IMR-90 (cell line): ENCODE measurements around the gene PRDX5. TPM values are rescaled to one million over a fixed set of nuclear protein-coding genes. Genes with fewer than 3 reads are reported as not detected.

Experiments
- ATAC-seq: fragments of 200-7000 bp; cut with Tn5 transposase; 2 replicates; pipeline ENCODE4 v1.9.1; 2020; ENCODE audit warnings: low read depth, mild to moderate bottlenecking, moderate library complexity
- BruUV-seq: library from RNA; stranded (reverse); fragments of 400-500 nt; replicated peaks from 2 replicates; lab custom pipeline; 2021; lab: Mats Ljungman, UMichigan
- CTCF ChIA-PET: fragments of 300-600 bp; formaldehyde crosslinking; extraction: SDS; loops from one replicate; lab custom pipeline; 2021; ENCODE audit warnings: antibody characterized with exemption; lab: Yijun Ruan, JAX
- POLR2A ChIA-PET: fragments of 300-600 bp; sonication (Branson Sonifier 250); formaldehyde crosslinking; loops from one replicate; lab custom pipeline; 2022; ENCODE audit warnings: antibody characterized with exemption; ENCODE audit not compliant: unreplicated experiment; lab: Charles Lee
- DNase-seq: peaks from one replicate; pipeline ENCODE4 v3.0.0; 2013
- H2AFZ ChIP-seq: replicated peaks from 2 replicates; pipeline ENCODE3; 2013; ENCODE audit warnings: low read length, mild to moderate bottlenecking; ENCODE audit not compliant: poor library complexity
- H2AK5ac ChIP-seq: 2 replicates; pipeline ENCODE4 v1.6.1; 2013; ENCODE audit warnings: low read depth, low read length, inconsistent platforms
- H2AK9ac ChIP-seq: replicated peaks from 2 replicates; pipeline ENCODE3; 2013; ENCODE audit warnings: mild to moderate bottlenecking, low read depth, low read length, moderate library complexity; ENCODE audit not compliant: poor library complexity
- H2BK120ac ChIP-seq: 2 replicates; pipeline ENCODE4 v1.6.1; 2013; ENCODE audit warnings: low read depth, low read length, inconsistent platforms
- H2BK15ac ChIP-seq: 3 replicates; pipeline ENCODE4 v1.6.1; 2013; ENCODE audit warnings: low read depth, low read length, inconsistent platforms
- H2BK20ac ChIP-seq: 2 replicates; pipeline ENCODE4 v1.6.1; 2013; ENCODE audit warnings: low read depth, mild to moderate bottlenecking, inconsistent platforms, low read length, moderate library complexity
- H2BK5ac ChIP-seq: 2 replicates; pipeline ENCODE4 v1.6.1; 2013; ENCODE audit warnings: mild to moderate bottlenecking, low read depth, low read length, inconsistent platforms; ENCODE audit not compliant: poor library complexity, severe bottlenecking
- H3K14ac ChIP-seq: replicated peaks from 2 replicates; pipeline ENCODE4 v1.6.1; 2013; ENCODE audit warnings: low read depth, low read length, inconsistent platforms
- H3K18ac ChIP-seq: 2 replicates; pipeline ENCODE4 v1.6.1; 2013; ENCODE audit warnings: low read depth, low read length, control low read depth
- H3K23ac ChIP-seq: 2 replicates; pipeline ENCODE4 v1.6.1; 2013; ENCODE audit warnings: low read depth, low read length, inconsistent platforms
- H3K27ac ChIP-seq: 2 replicates; pipeline ENCODE4 v1.5.1; 2013; ENCODE audit warnings: mild to moderate bottlenecking, control low read depth, low read length; ENCODE audit not compliant: insufficient read depth
- H3K27me3 ChIP-seq: 2 replicates; pipeline ENCODE4 v1.6.1; 2013; ENCODE audit warnings: low read length; ENCODE audit not compliant: control insufficient read depth, insufficient read depth
- H3K36me3 ChIP-seq: 2 replicates; pipeline ENCODE4 v1.6.1; 2013; ENCODE audit warnings: low read length, mixed read lengths; ENCODE audit not compliant: control insufficient read depth, insufficient read depth
- H3K4ac ChIP-seq: 2 replicates; pipeline ENCODE4 v1.6.1; 2013; ENCODE audit warnings: low read depth, low read length, inconsistent platforms
- H3K4me1 ChIP-seq: 2 replicates; pipeline ENCODE4 v1.6.1; 2013; ENCODE audit warnings: low read length, mixed read lengths; ENCODE audit not compliant: control insufficient read depth, insufficient read depth
- H3K4me2 ChIP-seq: 2 replicates; pipeline ENCODE4 v1.6.1; 2013; ENCODE audit warnings: low read depth, mild to moderate bottlenecking, control low read depth, low read length, moderate library complexity
- H3K4me3 ChIP-seq: 2 replicates; pipeline ENCODE4 v1.5.1; 2013; ENCODE audit warnings: low read depth, mild to moderate bottlenecking, control low read depth, low read length, moderate library complexity; ENCODE audit not compliant: insufficient read depth
- H3K56ac ChIP-seq: 2 replicates; pipeline ENCODE4 v1.6.1; 2013; ENCODE audit warnings: low read length, inconsistent platforms; ENCODE audit not compliant: insufficient read depth; ENCODE audit errors: extremely low read depth
- H3K79me1 ChIP-seq, 2 experiments: 2 replicates each; pipeline ENCODE4 v1.6.1; 2013; ENCODE audit warnings: low read length in 2 of 2, inconsistent platforms in 1 of 2, low read depth in 1 of 2
- H3K9ac ChIP-seq: 2 replicates; pipeline ENCODE4 v1.6.1; 2013; ENCODE audit warnings: low read depth, low read length, control low read depth
- H3K9me1 ChIP-seq: 2 replicates; pipeline ENCODE4 v1.6.1; 2013; ENCODE audit warnings: low read length, inconsistent platforms; ENCODE audit not compliant: insufficient read depth
- H3K9me3 ChIP-seq: 2 replicates; pipeline ENCODE4 v1.6.1; 2013; ENCODE audit warnings: low read length; ENCODE audit not compliant: control insufficient read depth, insufficient read depth
- H4K20me1 ChIP-seq: 2 replicates; pipeline ENCODE4 v1.6.1; 2013; ENCODE audit warnings: low read length, inconsistent platforms; ENCODE audit not compliant: insufficient read depth
- H4K5ac ChIP-seq: 2 replicates; pipeline ENCODE4 v1.6.1; 2013; ENCODE audit warnings: mild to moderate bottlenecking, low read depth, low read length, control low read depth
- H4K8ac ChIP-seq, 2 experiments: 2 replicates each; pipeline ENCODE4 v1.6.1; 2013; ENCODE audit warnings: low read depth in 2 of 2, low read length in 2 of 2, control low read depth in 1 of 2, inconsistent platforms in 1 of 2
- H4K91ac ChIP-seq: 2 replicates; pipeline ENCODE4 v1.6.1; 2013; ENCODE audit warnings: low read depth, low read length, inconsistent platforms; ENCODE audit not compliant: insufficient read depth
- BHLHE40 ChIP-seq: fragments of 150-350 bp; IDR thresholded peaks from 2 replicates; pipeline ENCODE4 v1.6.1; 2016; ENCODE audit warnings: mild to moderate bottlenecking, low read depth, low read length
- CEBPB ChIP-seq: IDR thresholded peaks from 2 replicates; pipeline ENCODE4 v1.6.1; 2012; ENCODE audit warnings: low read depth, low read length, improper control_type of control experiment
- CHD1 ChIP-seq: IDR thresholded peaks from 2 replicates; pipeline ENCODE4 v1.6.1; 2012; ENCODE audit warnings: low read depth, low read length, improper control_type of control experiment
- CTCF ChIP-seq: conservative IDR thresholded peaks from 2 replicates; pipeline ENCODE4 v1.5.1; 2012; ENCODE audit warnings: mild to moderate bottlenecking, low read depth, low read length, improper control_type of control experiment
- ELK1 ChIP-seq: fragments of 150-350 bp; IDR thresholded peaks from 2 replicates; pipeline ENCODE4 v1.6.1; 2016; ENCODE audit warnings: low read depth, mild to moderate bottlenecking, low read length, moderate library complexity, borderline replicate concordance
- FOS ChIP-seq: fragments of 150-350 bp; IDR thresholded peaks from 2 replicates; pipeline ENCODE4 v1.6.1; 2016; ENCODE audit warnings: low read depth, low read length
- MAFK ChIP-seq: IDR thresholded peaks from 2 replicates; pipeline ENCODE4 v1.6.1; 2012; ENCODE audit warnings: low read depth, low read length, improper control_type of control experiment
- MAZ ChIP-seq: IDR thresholded peaks from 2 replicates; pipeline ENCODE4 v1.6.1; 2012; ENCODE audit warnings: low read depth, mild to moderate bottlenecking, low read length, improper control_type of control experiment, moderate library complexity, borderline replicate concordance
- MXI1 ChIP-seq: IDR thresholded peaks from 2 replicates; pipeline ENCODE4 v1.6.1; 2012; ENCODE audit warnings: low read depth, mild to moderate bottlenecking, low read length, moderate library complexity, borderline replicate concordance
- NFE2L2 ChIP-seq: fragments of 150-350 bp; IDR thresholded peaks from 2 replicates; pipeline ENCODE4 v1.6.1; 2016; ENCODE audit warnings: low read depth, mild to moderate bottlenecking, low read length
- POLR2A ChIP-seq: IDR thresholded peaks from 2 replicates; pipeline ENCODE4 v1.6.1; 2012; ENCODE audit warnings: mild to moderate bottlenecking, low read depth, low read length
- RAD21 ChIP-seq: IDR thresholded peaks from 2 replicates; pipeline ENCODE4 v1.6.1; 2012; ENCODE audit warnings: low read length, improper control_type of control experiment
- RCOR1 ChIP-seq: IDR thresholded peaks from 2 replicates; pipeline ENCODE4 v1.6.1; 2012; ENCODE audit warnings: mild to moderate bottlenecking, low read length, improper control_type of control experiment; ENCODE audit not compliant: insufficient replicate concordance
- RFX5 ChIP-seq: IDR thresholded peaks from 2 replicates; pipeline ENCODE4 v1.8.0; 2012; ENCODE audit warnings: low read depth, mild to moderate bottlenecking, low read length, moderate library complexity
- SMC3 ChIP-seq: fragments of 150-350 bp; IDR thresholded peaks from 2 replicates; pipeline ENCODE4 v1.6.1; 2016; ENCODE audit warnings: low read depth, mild to moderate bottlenecking, antibody characterized with exemption, low read length, moderate library complexity
- USF2 ChIP-seq: fragments of 150-350 bp; IDR thresholded peaks from 2 replicates; pipeline ENCODE4 v1.6.1; 2017; ENCODE audit warnings: mild to moderate bottlenecking, antibody characterized with exemption, low read length, low read depth
- WGBS, 2 experiments: methylation state at CpG; one replicate each; pipeline versions ENCODE4 v1.1.5 to v1.1.7; 2013; ENCODE audit warnings: missing lambda C conversion rate in 2 of 2; ENCODE audit not compliant: insufficient read length in 1 of 2; ENCODE audit errors: extremely low coverage in 2 of 2; 5-methylcytosine and 5-hydroxymethylcytosine counted together
- dilution Hi-C: fragments of 300-500 bp; cut with HindIII; formaldehyde crosslinking; loops from one replicate; pipeline ENCODE4 v1.14.3; 2018; ENCODE audit warnings: low sequenced_read_pairs; ENCODE audit not compliant: unreplicated experiment
- in situ Hi-C: fragments of 300-500 bp; cut with MboI; formaldehyde crosslinking; loops from 3 replicates; pipeline ENCODE4 v1.14.3; 2019; ENCODE audit warnings: low sequenced_read_pairs, inconsistent platforms, mixed read lengths
- intact Hi-C: fragments of 100-400 bp; cut with micrococcal nuclease; formaldehyde crosslinking; loops from 2 replicates; pipeline ENCODE4 v1.10.0; 2022
- polyA plus RNA-seq, 3 experiments: library from polyadenylated mRNA; depleted of rRNA; stranded (reverse); fragments of >200 nt; gene quantifications; 2 replicates each; pipeline ENCODE4 v1.2.3, GENCODE V29; 2012; ENCODE audit warnings: low replicate concordance in 1 of 3
- total RNA-seq: library from RNA; depleted of rRNA; stranded (reverse); fragments of >200 nt; gene quantifications from 2 replicates; pipeline ENCODE4 v1.2.3, GENCODE V29; 2012

PRDX5 gene
- total and polyA plus RNA-seq, 2 of the 4 experiments (the other 2 are of a cell fraction), result 120 to 292 TPM

- peaks cover 4% of the 10 kb centered on the region; the same call in 1 of the 2 replicates for H3K9me1 ChIP-seq
- ATAC-seq (no peak), DNase-seq (no peak)
- dilution Hi-C loops, result no loop called here
- no peak overlapping the region for H2AFZ ChIP-seq
- no peaks in the 10 kb centered on the region for H3K27me3 ChIP-seq
- peaks cover 0 to 3% of the 10 kb centered on the region in 2 experiments; a peak in 1 of 4 replicates for H3K79me1 ChIP-seq
- no peak overlapping the region for H3K18ac ChIP-seq
- H3K9me3 ChIP-seq, result no peaks in the 10 kb centered on the region
- no peak overlapping the region for H3K56ac ChIP-seq
- no peak overlapping the region for H2BK5ac ChIP-seq
- no peak overlapping the region for H3K4me3 ChIP-seq
- no peak overlapping the region for H4K91ac ChIP-seq
- H3K4me2 ChIP-seq, result no peak overlapping the region
- H4K20me1 ChIP-seq, result no peaks in the 10 kb centered on the region
- H3K4ac ChIP-seq, result no peak overlapping the region
- ChIA-PET CTCF (interaction anchor here (1.6 kb wide), 1 partner anchor 20 kb away, joined by 4 read pairs; no protein-coding TSS in a partner anchor), POLR2A (no interaction called here)
- H3K9ac ChIP-seq, result no peak overlapping the region
- 92% methylated on average over 11 of the region's 18 CpGs; no CpG with 5 or more reads in 1 of the 2 experiments for WGBS, 2 experiments
- H3K4me1 ChIP-seq, result peaks cover 6% of the 10 kb centered on the region
- no peak overlapping the region for H4K8ac ChIP-seq
- H3K36me3 ChIP-seq, result no peaks in the 10 kb centered on the region
- no peak overlapping the region for H3K27ac ChIP-seq
- H4K5ac ChIP-seq, result no peak overlapping the region
- H2BK15ac ChIP-seq, result no peak overlapping the region
- H2BK120ac ChIP-seq, result no peak overlapping the region
- no peak overlapping the region for H3K14ac ChIP-seq
- intact Hi-C loops, result no loop called here
- no peak overlapping the region for H2AK9ac ChIP-seq
- no peak overlapping the region for H2AK5ac ChIP-seq
- TF ChIP-seq RAD21 (no peak), BHLHE40 (no peak), RCOR1 (no peak), USF2 (no peak), POLR2A (no peak), ELK1 (no peak), RFX5 (no peak), NFE2L2 (no peak), SMC3 (no peak), CTCF (no peak), MAZ (no peak), MAFK (no peak), MXI1 (no peak), CEBPB (no peak), CHD1 (no peak), FOS (no peak)
- no peak overlapping the region for H3K23ac ChIP-seq
- H2BK20ac ChIP-seq, result no peak overlapping the region
- no TSS peak for BruUV-seq
- in situ Hi-C loops, result no loop called here
Measured at GRCh38 chr11:64351136-64351631, 33.3 kb downstream of the PRDX5 start.
